HepG2 (cell line): Measurements from ENCODE around the gene SH3YL1. TPM values are rescaled to one million over a fixed set of nuclear protein-coding genes. Genes with fewer than 3 reads are reported as not detected.

ENCODE experiments used
- ARNTL ChIP-seq: sonication (generic); formaldehyde crosslinking; IDR thresholded peaks from 2 replicates; pipeline ENCODE4 v1.4.0; 2020; ENCODE audit warnings: mild to moderate bottlenecking, missing genetic modification reagents
- CENPBD1 ChIP-seq: sonication (generic); formaldehyde crosslinking; IDR thresholded peaks from 2 replicates; pipeline ENCODE4 v1.8.0; 2022; ENCODE audit warnings: missing genetic modification reagents, low read depth, mild to moderate bottlenecking, borderline replicate concordance
- DPF2 ChIP-seq: sonication (generic); formaldehyde crosslinking; IDR thresholded peaks from 2 replicates; pipeline ENCODE4 v1.4.0; 2020; ENCODE audit warnings: mild to moderate bottlenecking, low read depth, missing genetic modification reagents, borderline replicate concordance
- KIAA2018 ChIP-seq: sonication (generic); formaldehyde crosslinking; IDR thresholded peaks from 2 replicates; pipeline ENCODE4 v1.5.0; 2020; ENCODE audit warnings: mild to moderate bottlenecking, missing genetic modification reagents, borderline replicate concordance
- KLF6 ChIP-seq: IDR thresholded peaks from 2 replicates; pipeline ENCODE4 v1.8.0; 2016; ENCODE audit warnings: missing biosample characterization, missing genetic modification reagents
- NCOA2 ChIP-seq: sonication (generic); formaldehyde crosslinking; IDR thresholded peaks from 2 replicates; pipeline ENCODE4 v1.8.0; 2022; ENCODE audit warnings: inconsistent platforms
- ZFP41 ChIP-seq: sonication (generic); formaldehyde crosslinking; IDR thresholded peaks from 2 replicates; pipeline ENCODE4 v1.4.0; 2020; ENCODE audit warnings: mild to moderate bottlenecking, missing genetic modification reagents, borderline replicate concordance
- ZFP62 ChIP-seq: sonication (generic); formaldehyde crosslinking; IDR thresholded peaks from 2 replicates; pipeline ENCODE4 v1.4.0; 2020; ENCODE audit warnings: missing genetic modification reagents
- ZKSCAN8 ChIP-seq: IDR thresholded peaks from 2 replicates; pipeline ENCODE4 v1.6.1; 2016; ENCODE audit warnings: borderline replicate concordance, missing genetic modification reagents, missing compliant biosample characterization
- ZMAT3 ChIP-seq: sonication (generic); formaldehyde crosslinking; conservative IDR thresholded peaks from 2 replicates; pipeline ENCODE4 v1.7.0; 2021; ENCODE audit warnings: missing genetic modification reagents
- ZNF335 ChIP-seq: sonication (generic); formaldehyde crosslinking; IDR thresholded peaks from 2 replicates; pipeline ENCODE4 v1.4.0; 2020; ENCODE audit warnings: missing genetic modification reagents
- ZNF407 ChIP-seq: sonication (generic); formaldehyde crosslinking; IDR thresholded peaks from one replicate; pipeline ENCODE4 v1.5.1; 2020; ENCODE audit warnings: mild to moderate bottlenecking, missing genetic modification reagents; ENCODE audit errors: not compliant biosample characterization
- ZNF556 ChIP-seq: sonication (generic); formaldehyde crosslinking; IDR thresholded peaks from 2 replicates; pipeline ENCODE4 v1.4.0; 2020; ENCODE audit warnings: mild to moderate bottlenecking, missing genetic modification reagents, borderline replicate concordance
- polyA plus RNA-seq, 8 experiments: library from polyadenylated mRNA; depleted of rRNA in 3 of 8; stranded (reverse) in 7 of 8; unstranded in 1 of 8; fragments of >200 nt; fragmentation: Illumina TruSeq in 4 of 8; extraction: Trizol in 4 of 8; gene quantifications; 2 replicates each; pipeline versions ENCODE4 v1.2.1 to v1.2.3, GENCODE V29; 2011 to 2016; ENCODE audit warnings: low read depth in 4 of 8, missing spikeins in 1 of 8, mixed read lengths in 1 of 8; ENCODE audit not compliant: insufficient read depth in 1 of 8
- total RNA-seq, 5 experiments: library from RNA; depleted of rRNA; stranded (reverse); fragments of >200 nt; fragmentation: Illumina TruSeq; extraction: Trizol; gene quantifications; 2 replicates each; pipeline ENCODE4 v1.2.3, GENCODE V29; 2016; ENCODE audit warnings: low read depth in 1 of 5

SH3YL1 gene
- total and polyA plus RNA-seq, 2 of the 13 experiments (the other 11 are each of a cell fraction or from before 2014, with no cell fraction given): 13.0 to 48.2 TPM

GRCh38 chr2:249538-250042 is 14.2 kb downstream of the SH3YL1 start (continued):
- no peak for TF ChIP-seq ZNF335 (CRISPR knock-in tag)
- peak; percentile 93 for TF ChIP-seq NCOA2 (CRISPR knock-in tag)
- TF ChIP-seq ZKSCAN8 (CRISPR knock-in tag): peak; percentile 95
- peak; percentile 83; the same call in 1 of the 2 replicates for TF ChIP-seq ZNF556
- TF ChIP-seq DPF2 (CRISPR knock-in tag): peak; percentile 86
- peak; percentile 90; the same call in 1 of the 2 replicates for TF ChIP-seq ZMAT3 (CRISPR knock-in tag)
- TF ChIP-seq KIAA2018 (CRISPR knock-in tag): no peak
- TF ChIP-seq ZFP62 (CRISPR knock-in tag): no peak
- TF ChIP-seq KLF6 (CRISPR knock-in tag): peak; percentile 77
- peak; percentile 92 for TF ChIP-seq ARNTL
- no peak for TF ChIP-seq CENPBD1 (CRISPR knock-in tag)
- TF ChIP-seq ZNF407 (CRISPR knock-in tag): no peak
- no peak for TF ChIP-seq ZFP41 (CRISPR knock-in tag)
